ENCODE results near the gene BCS1L. TPM values are rescaled to one million over a fixed set of nuclear protein-coding genes. Genes with fewer than 3 reads are reported as not detected.

The BCS1L gene
- total and polyA plus RNA-seq, 3 experiments from 2014 or later: 10.1 to 93.9 (median 91.7) TPM

- H3K27ac Mint-ChIP-seq: no peak overlapping the region
- H3K27me3 Mint-ChIP-seq: peaks cover 0 to 2% of the 10 kb centered on the region in 2 donors
- no peaks in the 10 kb centered on the region for H3K9me3 Mint-ChIP-seq
- peaks cover 5 to 86% (median 25%) of the 10 kb centered on the region in 3 donors for H3K36me3 Mint-ChIP-seq
- CTCF ChIA-PET: interaction anchor here (1.8 to 5.8 kb wide), 2 partner anchors 13 to 67 kb away, joined by 6 to 40 read pairs; partner anchors contain the start of genes BCS1L and ZNF142
- Histone ChIP-seq H3K27me3 (ENCODE audit: insufficient read depth, low read length, poor library complexity, severe bottlenecking) (no peaks in the 10 kb centered on the region), H3K9me3 (ENCODE audit: low read length) (no peaks in the 10 kb centered on the region), H3K4me3 (ENCODE audit: low read length) (no peak overlapping the region), H3K27ac (ENCODE audit: low read depth, low read length) (no peak overlapping the region), H3K36me3 (ENCODE audit: insufficient read depth, low read length) (peaks cover 60% of the 10 kb centered on the region), H3K4me1 (ENCODE audit: insufficient read depth, low read length) (no peaks in the 10 kb centered on the region)
- POLR2A ChIA-PET: no interaction called here
- no peak for DNase-seq
- H3K4me1 Mint-ChIP-seq: peaks cover 4 to 16% (median 13%) of the 10 kb centered on the region in 3 donors
- no peak overlapping the region for H3K4me3 Mint-ChIP-seq
Measured at GRCh38 chr2:218645126-218645525, 14.4 kb upstream of the BCS1L start.

GRCh38 chr2:218648088-218648786, 11.2 kb upstream of the BCS1L start:
- no peaks in the 10 kb centered on the region for H3K9me3 ChIP-seq (ENCODE audit: low read length)
- H3K4me3 ChIP-seq (ENCODE audit: low read length): no peak overlapping the region
- peak overlapping the region in 4 of 8 donors; percentile 6 to 76 (median 32) for H3K27ac Mint-ChIP-seq
- H3K4me1 Mint-ChIP-seq: peaks cover 9 to 18% (median 13%) of the 10 kb centered on the region in 3 donors
- H3K4me1 ChIP-seq (ENCODE audit: insufficient read depth, low read length): no peaks in the 10 kb centered on the region
- H3K27me3 Mint-ChIP-seq: peaks cover 0 to 2% of the 10 kb centered on the region in 2 donors
- no peak overlapping the region for H3K4me3 Mint-ChIP-seq
- ChIA-PET POLR2A (interaction anchor here (0.8 kb wide), 1 partner anchor 248 kb away, joined by 3 read pairs; no protein-coding TSS in a partner anchor), CTCF (interaction anchor here (0.5 to 5.8 kb wide), 7 partner anchors 10 to 346 kb away, joined by 3 to 40 read pairs (median 3); partner anchors contain the start of genes BCS1L and ZNF142)
- peaks cover 71% of the 10 kb centered on the region for H3K36me3 ChIP-seq (ENCODE audit: insufficient read depth, low read length)
- peak in 4 of 5 donors; percentile 16 to 61 (median 32) for DNase-seq
- peaks cover 5 to 93% (median 20%) of the 10 kb centered on the region in 3 donors for H3K36me3 Mint-ChIP-seq
- H3K27ac ChIP-seq (ENCODE audit: low read depth, low read length): no peak overlapping the region
- H3K9me3 Mint-ChIP-seq: no peaks in the 10 kb centered on the region
- no peaks in the 10 kb centered on the region for H3K27me3 ChIP-seq (ENCODE audit: insufficient read depth, low read length, poor library complexity, severe bottlenecking)

GRCh38 chr2:218648787-218649100, 10.7 kb upstream of the BCS1L start:
- ChIA-PET CTCF (interaction anchor here (1.0 to 5.8 kb wide), 3 partner anchors 10 to 347 kb away, joined by 3 to 40 read pairs (median 3); partner anchors contain the start of genes BCS1L and ZNF142), POLR2A (interaction anchor here (0.6 kb wide), 1 partner anchor 1423 kb away, joined by 3 read pairs; no protein-coding TSS in a partner anchor)
- Mint-ChIP-seq H3K4me3 (no peak overlapping the region), H3K36me3 (peaks cover 5 to 91% (median 20%) of the 10 kb centered on the region in 3 donors), H3K27ac (peak overlapping the region in 2 of 8 donors; percentile 6 to 76), H3K27me3 (peaks cover 0 to 2% of the 10 kb centered on the region in 2 donors), H3K4me1 (peaks cover 9 to 18% (median 13%) of the 10 kb centered on the region in 3 donors), H3K9me3 (no peaks in the 10 kb centered on the region)
- H3K36me3 ChIP-seq (ENCODE audit: insufficient read depth, low read length): peaks cover 71% of the 10 kb centered on the region
- no peak for DNase-seq
- no peak overlapping the region for H3K27ac ChIP-seq (ENCODE audit: low read depth, low read length)
- no peaks in the 10 kb centered on the region for H3K27me3 ChIP-seq (ENCODE audit: insufficient read depth, low read length, poor library complexity, severe bottlenecking)
- H3K9me3 ChIP-seq (ENCODE audit: low read length): no peaks in the 10 kb centered on the region
- no peak overlapping the region for H3K4me3 ChIP-seq (ENCODE audit: low read length)
- no peaks in the 10 kb centered on the region for H3K4me1 ChIP-seq (ENCODE audit: insufficient read depth, low read length)

- Mint-ChIP-seq H3K27ac (no peak overlapping the region), H3K4me3 (no peak overlapping the region), H3K36me3 (peaks cover 0 to 73% (median 9%) of the 10 kb centered on the region in 3 donors), H3K4me1 (peaks cover 31 to 46% (median 43%) of the 10 kb centered on the region in 3 donors), H3K27me3 (no peaks in the 10 kb centered on the region), H3K9me3 (no peaks in the 10 kb centered on the region)
- ChIA-PET CTCF (interaction anchor here (1.4 to 4.8 kb wide), 2 partner anchors 8 to 192 kb away, joined by 3 to 40 read pairs; no protein-coding TSS in a partner anchor), POLR2A (no interaction called here)
- no peak overlapping the region for H3K27ac ChIP-seq (ENCODE audit: low read depth, low read length)
- H3K9me3 ChIP-seq (ENCODE audit: low read length): no peaks in the 10 kb centered on the region
- no peak overlapping the region for H3K4me3 ChIP-seq (ENCODE audit: low read length)
- peaks cover 19% of the 10 kb centered on the region for H3K4me1 ChIP-seq (ENCODE audit: insufficient read depth, low read length)
- H3K36me3 ChIP-seq (ENCODE audit: insufficient read depth, low read length): peaks cover 28% of the 10 kb centered on the region
- no peak for DNase-seq
- H3K27me3 ChIP-seq (ENCODE audit: insufficient read depth, low read length, poor library complexity, severe bottlenecking): no peaks in the 10 kb centered on the region
Measured at GRCh38 chr2:218655751-218656150, 3.7 kb upstream of the BCS1L start.

GRCh38 chr2:218658671-218659257, 719 bp upstream of the BCS1L start:
- peak in 3 of 5 donors; percentile 14 to 32 (median 19) for DNase-seq
- Mint-ChIP-seq H3K36me3 (peaks cover 0 to 68% (median 17%) of the 10 kb centered on the region in 3 donors), H3K27ac (peak overlapping the region; percentile 61 to 98 (median 94)), H3K4me3 (peak overlapping the region; percentile 90 to 98 (median 94)), H3K4me1 (peaks cover 26 to 44% (median 43%) of the 10 kb centered on the region in 3 donors), H3K9me3 (no peaks in the 10 kb centered on the region), H3K27me3 (no peaks in the 10 kb centered on the region)
- peak overlapping the region; percentile 80 for H3K27ac ChIP-seq (ENCODE audit: low read depth, low read length)
- no peaks in the 10 kb centered on the region for H3K27me3 ChIP-seq (ENCODE audit: insufficient read depth, low read length, poor library complexity, severe bottlenecking)
- ChIA-PET CTCF (interaction anchor here (0.8 to 4.8 kb wide), 11 partner anchors 11 to 302 kb away, joined by 3 to 40 read pairs (median 4); partner anchors contain the start of genes CATIP, RNF25, STK36 and WNT10A), POLR2A (interaction anchor here (0.8 to 3.5 kb wide), 4 partner anchors 12 to 389 kb away, joined by 3 to 39 read pairs (median 8); partner anchors contain the start of genes AAMP, PNKD, RNF25 and STK36)
- peaks cover 19% of the 10 kb centered on the region for H3K4me1 ChIP-seq (ENCODE audit: insufficient read depth, low read length)
- peaks cover 25% of the 10 kb centered on the region for H3K36me3 ChIP-seq (ENCODE audit: insufficient read depth, low read length)
- H3K4me3 ChIP-seq (ENCODE audit: low read length): peak overlapping the region; percentile 88
- H3K9me3 ChIP-seq (ENCODE audit: low read length): no peaks in the 10 kb centered on the region

GRCh38 chr2:218659988-218660358, 490 bp downstream of the BCS1L start:
- Mint-ChIP-seq H3K27me3 (no peaks in the 10 kb centered on the region), H3K27ac (peak overlapping the region; percentile 61 to 98 (median 94)), H3K4me3 (peak overlapping the region; percentile 90 to 98 (median 94)), H3K9me3 (no peaks in the 10 kb centered on the region), H3K4me1 (peaks cover 26 to 44% (median 43%) of the 10 kb centered on the region in 3 donors), H3K36me3 (peaks cover 0 to 70% (median 24%) of the 10 kb centered on the region in 3 donors)
- no peak for DNase-seq
- POLR2A ChIA-PET: interaction anchor here (0.5 to 3.5 kb wide), 9 partner anchors 11 to 546 kb away, joined by 3 to 39 read pairs (median 5); partner anchors contain the start of genes RNF25, STK36 and TTLL4
- peaks cover 31% of the 10 kb centered on the region for H3K36me3 ChIP-seq (ENCODE audit: insufficient read depth, low read length)
- peaks cover 19% of the 10 kb centered on the region for H3K4me1 ChIP-seq (ENCODE audit: insufficient read depth, low read length)
- H3K9me3 ChIP-seq (ENCODE audit: low read length): no peaks in the 10 kb centered on the region
- CTCF ChIA-PET: interaction anchor here (0.7 to 4.8 kb wide), 9 partner anchors 12 to 303 kb away, joined by 3 to 40 read pairs (median 7); partner anchors contain the start of genes CATIP, RNF25 and STK36
- no peaks in the 10 kb centered on the region for H3K27me3 ChIP-seq (ENCODE audit: insufficient read depth, low read length, poor library complexity, severe bottlenecking)
- peak overlapping the region; percentile 33 for H3K27ac ChIP-seq (ENCODE audit: low read depth, low read length)
- peak overlapping the region; percentile 88 for H3K4me3 ChIP-seq (ENCODE audit: low read length)

- H3K36me3 ChIP-seq (ENCODE audit: insufficient read depth, low read length): peaks cover 35% of the 10 kb centered on the region
- DNase-seq: no peak
- H3K27me3 ChIP-seq (ENCODE audit: insufficient read depth, low read length, poor library complexity, severe bottlenecking): no peaks in the 10 kb centered on the region
- Mint-ChIP-seq H3K4me1 (peaks cover 24 to 32% (median 30%) of the 10 kb centered on the region in 3 donors), H3K9me3 (no peaks in the 10 kb centered on the region), H3K36me3 (peaks cover 0 to 69% (median 22%) of the 10 kb centered on the region in 3 donors), H3K27me3 (no peaks in the 10 kb centered on the region), H3K4me3 (peak overlapping the region in 1 of 7 donors; percentile 37), H3K27ac (peak overlapping the region in 2 of 8 donors; percentile 42 to 58)
- POLR2A ChIA-PET: no interaction called here
- H3K4me3 ChIP-seq (ENCODE audit: low read length): no peak overlapping the region
- H3K4me1 ChIP-seq (ENCODE audit: insufficient read depth, low read length): peaks cover 19% of the 10 kb centered on the region
- CTCF ChIA-PET: interaction anchor here (0.8 kb wide), 1 partner anchor 190 kb away, joined by 3 read pairs; no protein-coding TSS in a partner anchor
- H3K27ac ChIP-seq (ENCODE audit: low read depth, low read length): no peak overlapping the region
- no peaks in the 10 kb centered on the region for H3K9me3 ChIP-seq (ENCODE audit: low read length)
Measured at GRCh38 chr2:218662377-218662776, 2.9 kb downstream of the BCS1L start.

All from CD8-positive, alpha-beta memory T cell (primary cell).